ENCODE measurements around the gene CFAP299.
"Not testable (repeated sequence)": the region's sequence is repeated elsewhere in the genome, so short reads cannot be mapped to it uniquely, and the experiment has no call there.

Gene CFAP299

DNA sequence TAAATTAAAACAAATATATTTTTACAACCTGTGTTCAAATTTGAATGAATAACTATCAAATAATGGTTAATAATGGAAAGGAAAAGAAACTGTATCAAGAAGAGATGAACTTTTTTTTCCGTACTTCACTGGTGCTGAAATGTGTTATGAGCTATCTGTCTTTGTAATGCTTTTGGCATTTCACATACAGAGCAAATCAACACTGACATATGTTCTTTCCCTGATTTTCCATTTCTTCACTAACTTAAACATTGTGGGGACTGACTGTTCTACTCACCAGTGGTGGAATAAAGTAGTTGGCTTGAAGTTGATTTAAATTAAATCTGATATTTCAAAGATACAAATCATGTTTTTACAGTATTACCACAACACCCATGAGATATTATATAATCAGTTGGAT, 390.9 kb downstream of the CFAP299 start:
- H3K4me3 ChIP-seq (ENCODE audit: low read depth, low read length): no peak overlapping the region
- TF ChIP-seq, protein P1, sequence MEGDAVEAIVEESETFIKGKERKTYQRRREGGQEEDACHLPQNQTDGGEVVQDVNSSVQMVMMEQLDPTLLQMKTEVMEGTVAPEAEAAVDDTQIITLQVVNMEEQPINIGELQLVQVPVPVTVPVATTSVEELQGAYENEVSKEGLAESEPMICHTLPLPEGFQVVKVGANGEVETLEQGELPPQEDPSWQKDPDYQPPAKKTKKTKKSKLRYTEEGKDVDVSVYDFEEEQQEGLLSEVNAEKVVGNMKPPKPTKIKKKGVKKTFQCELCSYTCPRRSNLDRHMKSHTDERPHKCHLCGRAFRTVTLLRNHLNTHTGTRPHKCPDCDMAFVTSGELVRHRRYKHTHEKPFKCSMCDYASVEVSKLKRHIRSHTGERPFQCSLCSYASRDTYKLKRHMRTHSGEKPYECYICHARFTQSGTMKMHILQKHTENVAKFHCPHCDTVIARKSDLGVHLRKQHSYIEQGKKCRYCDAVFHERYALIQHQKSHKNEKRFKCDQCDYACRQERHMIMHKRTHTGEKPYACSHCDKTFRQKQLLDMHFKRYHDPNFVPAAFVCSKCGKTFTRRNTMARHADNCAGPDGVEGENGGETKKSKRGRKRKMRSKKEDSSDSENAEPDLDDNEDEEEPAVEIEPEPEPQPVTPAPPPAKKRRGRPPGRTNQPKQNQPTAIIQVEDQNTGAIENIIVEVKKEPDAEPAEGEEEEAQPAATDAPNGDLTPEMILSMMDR (IDR thresholded peaks at IDR 0.05; ENCODE audit: control insufficient read depth, extremely low read depth, insufficient read depth): no peak
- no peak for DNase-seq (ENCODE audit: low read depth)

DNA sequence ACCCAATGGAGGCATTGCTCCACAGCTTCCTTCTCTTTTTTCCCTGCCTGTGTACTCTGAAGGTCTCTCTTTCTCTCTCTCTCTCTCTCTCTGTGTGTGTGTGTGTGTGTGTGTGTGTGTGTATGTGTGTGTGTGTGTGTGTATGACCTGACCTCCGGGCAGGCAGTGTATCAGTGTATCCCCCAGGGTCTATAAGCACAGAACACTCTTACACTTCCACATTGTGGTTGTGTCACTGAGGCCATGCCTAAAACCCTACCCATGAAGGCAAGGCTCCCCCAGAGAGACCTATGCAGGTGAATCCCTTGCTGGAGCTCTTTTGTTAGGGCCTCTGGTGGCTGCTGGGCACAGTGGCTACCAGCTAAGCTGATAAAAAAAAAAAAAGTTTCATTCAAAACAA, 394.6 kb downstream of the CFAP299 start:
- no peak for DNase-seq (ENCODE audit: low read depth)
- H3K4me3 ChIP-seq (ENCODE audit: low read depth, low read length): no peak overlapping the region
- TF ChIP-seq, protein P1 (IDR thresholded peaks at IDR 0.05; ENCODE audit: control insufficient read depth, extremely low read depth, insufficient read depth): no peak

DNA sequence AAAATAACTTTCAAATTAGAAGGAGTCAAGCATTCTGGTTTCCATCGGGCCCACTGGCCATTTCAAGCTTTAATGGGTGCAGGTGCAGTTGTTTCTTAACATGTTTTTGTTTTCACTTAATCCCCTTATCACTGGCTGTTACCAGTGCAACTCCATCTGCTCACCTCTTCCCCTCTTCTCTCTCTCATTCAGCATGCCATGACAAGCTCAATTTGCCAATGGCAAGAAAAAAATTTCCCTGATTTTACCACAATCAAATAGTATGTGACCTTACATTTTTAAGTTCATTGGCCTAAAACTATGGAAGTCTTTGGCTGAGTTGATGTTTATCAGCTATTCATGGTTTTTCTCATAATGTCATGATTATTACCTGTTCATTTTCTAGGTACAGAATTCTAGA, 395.9 kb downstream of the CFAP299 start:
- no peak for DNase-seq (ENCODE audit: low read depth)
- no peak overlapping the region for H3K4me3 ChIP-seq (ENCODE audit: low read depth, low read length)
- TF ChIP-seq, protein P1 (IDR thresholded peaks at IDR 0.05; ENCODE audit: control insufficient read depth, extremely low read depth, insufficient read depth): no peak

DNA sequence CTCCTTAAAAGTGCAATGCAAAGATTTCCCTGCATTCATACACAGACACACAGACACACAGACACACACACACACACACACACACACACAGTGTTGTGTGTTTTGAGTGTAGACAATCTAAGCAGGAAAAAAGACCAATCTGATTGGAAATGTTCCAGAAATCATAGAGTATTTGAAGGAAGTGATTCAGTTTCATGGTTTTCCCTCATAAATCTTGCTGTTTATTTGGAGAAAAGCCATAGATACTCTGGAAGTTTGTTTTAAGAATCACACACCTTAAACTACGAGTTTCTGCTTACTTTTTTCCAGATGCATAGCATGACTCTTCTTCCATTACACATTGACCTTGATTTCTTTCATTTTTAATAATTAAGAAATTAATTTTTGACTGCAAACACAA, 396.5 kb downstream of the CFAP299 start:
- DNase-seq (ENCODE audit: low read depth): no peak
- TF ChIP-seq, protein P1 (IDR thresholded peaks at IDR 0.05; ENCODE audit: control insufficient read depth, extremely low read depth, insufficient read depth): no peak
- no peak overlapping the region for H3K4me3 ChIP-seq (ENCODE audit: low read depth, low read length)

DNA sequence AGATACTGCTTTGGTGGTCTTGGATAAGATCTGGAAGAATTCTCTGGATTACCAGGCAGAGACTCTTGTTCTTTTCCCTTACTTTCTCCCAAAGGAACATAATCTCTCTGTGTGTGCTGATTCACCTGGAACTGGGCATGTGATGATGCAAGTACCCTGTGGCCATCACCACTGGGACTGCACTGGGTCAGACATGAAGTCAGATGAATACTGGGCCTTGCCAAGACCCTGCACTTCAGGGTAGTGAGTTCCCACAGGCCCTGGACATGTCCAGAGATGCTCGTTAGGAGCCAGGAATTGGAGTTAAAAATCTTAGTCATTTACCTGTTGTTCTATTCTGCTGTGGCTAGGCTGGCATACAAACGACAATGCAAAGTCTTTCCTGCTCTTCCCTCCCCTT, 404.8 kb downstream of the CFAP299 start:
- TF ChIP-seq, protein P1 (IDR thresholded peaks at IDR 0.05; ENCODE audit: control insufficient read depth, extremely low read depth, insufficient read depth): no peak
- no peak for DNase-seq (ENCODE audit: low read depth)
- no peak overlapping the region for H3K4me3 ChIP-seq (ENCODE audit: low read depth, low read length)

DNA sequence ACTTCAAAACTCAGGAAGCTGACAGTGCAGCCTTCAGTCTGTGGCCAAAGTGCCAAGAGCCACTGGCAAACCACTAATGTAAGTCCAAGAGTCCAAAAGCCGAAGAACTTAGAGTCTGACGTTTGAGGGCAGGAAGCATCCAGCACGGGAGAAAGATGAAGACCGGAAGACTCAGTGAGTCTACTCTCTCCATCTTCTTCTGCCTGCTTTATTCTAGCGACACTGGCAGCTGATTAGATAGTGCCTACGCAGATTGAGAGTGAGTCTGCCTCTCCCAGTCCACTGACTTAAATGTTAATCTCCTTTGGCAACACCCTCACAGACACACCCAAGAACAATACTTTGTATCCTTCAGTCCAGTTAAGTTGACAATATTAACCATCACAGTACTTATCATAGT, 414.0 kb downstream of the CFAP299 start:
- not testable (repeated sequence) for H3K4me3 ChIP-seq (ENCODE audit: low read depth, low read length); DNase-seq (ENCODE audit: low read depth)

DNA sequence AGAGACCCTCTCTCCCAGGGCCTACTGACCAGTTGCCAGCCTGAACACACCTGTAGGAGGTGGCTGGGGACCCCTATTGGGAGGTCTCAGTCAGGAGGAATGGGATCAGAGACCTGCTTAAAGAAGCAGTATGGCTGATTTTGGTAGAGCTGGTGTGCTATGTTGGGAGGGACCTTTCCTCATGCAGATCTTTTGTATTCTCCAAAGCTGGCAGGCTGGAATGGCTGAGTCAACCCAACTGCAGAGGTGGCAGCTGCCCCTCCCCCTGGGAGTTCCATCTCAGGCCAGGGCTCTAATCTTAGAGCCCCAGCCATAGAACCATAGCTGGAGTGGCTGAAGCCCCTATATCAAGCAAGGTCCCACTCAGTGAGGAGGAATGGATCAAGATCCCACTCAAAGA, 415.7 kb downstream of the CFAP299 start:
- TF ChIP-seq, protein P1 (IDR thresholded peaks at IDR 0.05; ENCODE audit: control insufficient read depth, extremely low read depth, insufficient read depth): no peak
- DNase-seq (ENCODE audit: low read depth): no peak
- no peak overlapping the region for H3K4me3 ChIP-seq (ENCODE audit: low read depth, low read length)

DNA sequence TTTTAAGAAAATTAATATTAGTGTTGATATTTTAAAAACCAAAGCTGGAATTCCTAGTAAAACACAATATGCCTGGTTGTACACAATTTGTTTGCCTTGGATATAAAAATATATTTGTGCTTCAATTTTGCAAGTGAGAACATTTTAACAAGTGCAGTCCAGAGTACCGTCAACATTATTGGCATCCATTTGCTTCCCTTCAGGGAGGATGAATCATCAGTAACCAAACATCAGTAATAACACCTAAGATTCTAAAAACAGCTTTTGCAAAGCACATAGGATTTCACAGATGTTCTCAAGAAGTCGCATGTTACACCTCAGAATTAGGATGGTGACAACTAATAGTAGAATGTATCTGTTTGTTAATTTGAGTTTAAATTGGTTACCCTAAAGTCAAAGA, 432.4 kb downstream of the CFAP299 start:
- no peak for DNase-seq (ENCODE audit: low read depth)
- TF ChIP-seq, protein P1 (IDR thresholded peaks at IDR 0.05; ENCODE audit: control insufficient read depth, extremely low read depth, insufficient read depth): no peak
- no peak overlapping the region for H3K4me3 ChIP-seq (ENCODE audit: low read depth, low read length)
